Dermis lymphatic vessel endothelial cell (primary cell): Measurements from ENCODE around the gene CYB5B. TPM values are rescaled to one million over a fixed set of nuclear protein-coding genes. Genes with fewer than 3 reads are reported as not detected.

Experiments used
- total RNA-seq: library from RNA; depleted of rRNA; stranded (reverse); fragments of >200 nt; gene quantifications from 2 replicates; pipeline ENCODE4 v1.2.1, GENCODE V29; 2014

Gene CYB5B, protein sequence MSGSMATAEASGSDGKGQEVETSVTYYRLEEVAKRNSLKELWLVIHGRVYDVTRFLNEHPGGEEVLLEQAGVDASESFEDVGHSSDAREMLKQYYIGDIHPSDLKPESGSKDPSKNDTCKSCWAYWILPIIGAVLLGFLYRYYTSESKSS
- 58.4 and 63.0 TPM in 2 replicates for total RNA-seq

DNA sequence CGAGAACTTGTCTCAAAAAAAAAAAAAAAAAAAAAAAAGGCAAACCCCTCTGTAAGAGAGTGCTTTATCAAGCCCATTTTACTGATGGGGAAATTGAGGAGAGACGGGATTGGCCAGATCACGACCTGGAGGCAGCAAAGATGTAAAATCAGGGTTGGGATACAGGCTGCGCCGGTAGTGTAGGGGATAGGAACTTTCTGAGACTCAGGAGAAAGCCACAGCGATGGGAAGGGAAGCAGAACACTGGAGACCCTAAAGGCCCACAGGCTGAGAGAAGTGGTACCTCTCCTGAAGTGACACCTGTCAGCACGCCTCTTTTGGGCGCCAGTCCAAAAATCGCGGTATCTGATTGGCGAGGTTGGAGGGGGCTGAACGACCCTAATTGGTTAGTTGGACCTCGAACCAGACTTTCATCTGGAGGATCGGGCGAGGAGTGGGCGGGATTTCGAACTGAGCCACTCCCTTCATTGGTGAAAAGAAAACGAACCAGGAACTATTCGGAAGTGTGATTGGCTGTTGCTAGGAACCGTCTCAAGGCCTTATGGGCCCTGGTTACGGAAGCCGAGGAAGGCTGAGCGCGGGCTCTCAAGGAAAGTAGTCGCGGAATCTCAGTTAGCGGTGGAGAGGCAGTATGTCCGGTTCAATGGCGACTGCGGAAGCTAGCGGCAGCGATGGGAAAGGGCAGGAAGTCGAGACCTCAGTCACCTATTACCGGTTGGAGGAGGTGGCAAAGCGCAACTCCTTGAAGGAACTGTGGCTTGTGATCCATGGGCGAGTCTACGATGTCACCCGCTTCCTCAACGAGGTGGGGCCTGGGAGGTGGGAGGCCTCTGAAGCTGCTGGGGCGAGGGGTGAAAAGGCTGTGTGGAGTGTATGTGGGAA is at the start of gene CYB5B:
TSS of gene CYB5B (plus strand) at position 567 of the 882 bp plus-strand sequence. CDS start at position 632, 65 bp downstream.

Other genes starting within 250 kb of the CYB5B start
- gene SNTB2, start 237.5 kb upstream of the CYB5B start, total RNA-seq = 86.2 and 98.0 TPM in 2 replicates
- gene VPS4A, start 113.3 kb upstream of the CYB5B start, total RNA-seq = 26.4 and 28.4 TPM in 2 replicates
- 6.3 and 11.3 TPM in 2 replicates for gene PDF, start 94.0 kb upstream of the CYB5B start, total RNA-seq
- gene COG8, start 85.1 kb upstream of the CYB5B start, total RNA-seq = 21.3 and 28.6 TPM in 2 replicates
- 23.7 and 28.2 TPM in 2 replicates for gene NIP7, start 84.8 kb upstream of the CYB5B start, total RNA-seq
- gene TMED6, start 72.8 kb upstream of the CYB5B start, total RNA-seq = 0.09 and 0.11 TPM in 2 replicates
- 14.5 and 15.6 TPM in 2 replicates for gene TERF2, start 38.6 kb upstream of the CYB5B start, total RNA-seq
- 22.9 and 30.0 TPM in 2 replicates for gene NFAT5, start 141.3 kb downstream of the CYB5B start, total RNA-seq